H1 (cell line): Measurements from ENCODE around the gene CFAP91. TPM values are rescaled to one million over a fixed set of nuclear protein-coding genes. Genes with fewer than 3 reads are reported as not detected.

Source experiments
- CTCF ChIA-PET: fragments of 300-600 bp; sonication (Branson Sonifier 250); formaldehyde crosslinking; loops from one replicate; lab custom pipeline; 2021; ENCODE audit not compliant: partially characterized antibody; lab: Charles Lee
- POLR2A ChIA-PET: fragments of 300-600 bp; sonication (Branson Sonifier 250); formaldehyde crosslinking; loops from one replicate; lab custom pipeline; 2021; ENCODE audit warnings: inconsistent platforms; ENCODE audit not compliant: partially characterized antibody; lab: Charles Lee
- DNase-seq, 2 experiments: peaks; one replicate each; pipeline versions ENCODE4 v3.0.0 to v3.0.0-alpha.2; 2010 to 2022; ENCODE audit warnings: low spot score in 2 of 2, low read depth in 1 of 2, mixed read lengths in 1 of 2
- FAIRE-seq: peaks from 2 replicates; lab custom pipeline; 2011; peaks lifted over from hg19 to GRCh38; lab: Jason Lieb, UNC
- H2AFZ ChIP-seq: 2 replicates; pipeline ENCODE4 v1.8.1; 2012; ENCODE audit warnings: low read length, inconsistent platforms
- H2AK5ac ChIP-seq: 2 replicates; pipeline ENCODE4 v1.6.1; 2013; ENCODE audit warnings: low read depth, low read length
- H2BK120ac ChIP-seq: replicated peaks from 2 replicates; pipeline ENCODE3; 2013; ENCODE audit warnings: low read depth, low read length, inconsistent platforms
- H2BK12ac ChIP-seq: 2 replicates; pipeline ENCODE4 v1.6.1; 2013; ENCODE audit warnings: low read depth, low read length
- H2BK15ac ChIP-seq: 2 replicates; pipeline ENCODE4 v1.6.1; 2013; ENCODE audit warnings: low read length
- H2BK20ac ChIP-seq: 2 replicates; pipeline ENCODE4 v1.6.1; 2013; ENCODE audit warnings: low read length
- H2BK5ac ChIP-seq: 2 replicates; pipeline ENCODE4 v1.6.1; 2013; ENCODE audit warnings: low read depth, low read length
- H3K14ac ChIP-seq: 2 replicates; pipeline ENCODE4 v1.6.1; 2013; ENCODE audit warnings: inconsistent platforms; ENCODE audit not compliant: insufficient read length
- H3K18ac ChIP-seq: 2 replicates; pipeline ENCODE4 v1.6.1; 2013; ENCODE audit warnings: low read length; ENCODE audit errors: extremely low read depth
- H3K23ac ChIP-seq: 2 replicates; pipeline ENCODE4 v1.6.1; 2013; ENCODE audit warnings: inconsistent platforms; ENCODE audit not compliant: insufficient read length
- H3K23me2 ChIP-seq: 2 replicates; pipeline ENCODE4 v1.6.1; 2013; ENCODE audit warnings: low read depth, low read length
- H3K27ac ChIP-seq: 2 replicates; pipeline ENCODE4 v1.6.1; 2011; ENCODE audit warnings: low read depth, low read length, inconsistent platforms
- H3K27me3 ChIP-seq, 4 experiments: replicated peaks in 1 of 4; 1 replicate in 1 of 4; 2 replicates in 3 of 4; pipeline versions ENCODE4 v1.6.1 to v1.8.1; 2011 to 2013; ENCODE audit warnings: low read length in 3 of 4, mild to moderate bottlenecking in 3 of 4, inconsistent platforms in 2 of 4, mixed read lengths in 2 of 4, moderate library complexity in 1 of 4; ENCODE audit not compliant: control insufficient read depth in 3 of 4, insufficient read depth in 3 of 4; ENCODE audit errors: extremely low read depth in 1 of 4
- H3K36me3 ChIP-seq, 4 experiments: 2 replicates each; pipeline versions ENCODE4 v1.6.1 to v1.8.1; 2011 to 2013; ENCODE audit warnings: mild to moderate bottlenecking in 4 of 4, low read length in 3 of 4, moderate library complexity in 2 of 4, control low read depth in 1 of 4, inconsistent platforms in 1 of 4; ENCODE audit not compliant: insufficient read depth in 4 of 4, control insufficient read depth in 2 of 4
- H3K4ac ChIP-seq: replicated peaks from 2 replicates; pipeline ENCODE3; 2013; ENCODE audit warnings: low read length, low read depth, mixed read lengths, inconsistent platforms; ENCODE audit not compliant: insufficient read length
- H3K4me1 ChIP-seq, 4 experiments: replicated peaks in 1 of 4; 1 replicate in 1 of 4; 2 replicates in 3 of 4; pipeline versions ENCODE4 v1.6.1 to v1.8.1; 2011 to 2013; ENCODE audit warnings: low read length in 3 of 4, inconsistent platforms in 2 of 4, mixed read lengths in 1 of 4; ENCODE audit not compliant: insufficient read depth in 4 of 4, control insufficient read depth in 3 of 4
- H3K4me2 ChIP-seq, 2 experiments: 2 replicates each; pipeline versions ENCODE4 v1.6.1 to v1.8.1; 2011 to 2013; ENCODE audit warnings: low read depth in 2 of 2, low read length in 2 of 2, control low read depth in 1 of 2, inconsistent platforms in 1 of 2, mild to moderate bottlenecking in 1 of 2; ENCODE audit not compliant: insufficient read depth in 1 of 2
- H3K4me3 ChIP-seq, 4 experiments: fragments of 200-600, 300-600 bp in 1 of 4; sonication (generic), shearing (Covaris generic), sonication (Bioruptor Twin) in 1 of 4; 2 replicates each; pipeline versions ENCODE4 v1.5.1 to v1.8.1; 2011 to 2016; ENCODE audit warnings: low read length in 4 of 4, low read depth in 3 of 4, control low read depth in 2 of 4, inconsistent platforms in 2 of 4, mild to moderate bottlenecking in 2 of 4, mixed read lengths in 1 of 4, moderate library complexity in 1 of 4; ENCODE audit not compliant: insufficient read depth in 2 of 4; ENCODE audit errors: extremely low read depth in 1 of 4
- H3K56ac ChIP-seq: replicated peaks from 2 replicates; pipeline ENCODE3; 2013; ENCODE audit warnings: low read depth, mild to moderate bottlenecking, mixed read lengths, low read length, inconsistent platforms; ENCODE audit not compliant: insufficient read length
- H3K79me1 ChIP-seq: 2 replicates; pipeline ENCODE4 v1.6.1; 2013; ENCODE audit warnings: low read depth, low read length, control low read depth
- H3K79me2 ChIP-seq, 2 experiments: 2 replicates each; pipeline versions ENCODE4 v1.6.1 to v1.8.1; 2012 to 2013; ENCODE audit warnings: low read length in 2 of 2, mild to moderate bottlenecking in 2 of 2, inconsistent platforms in 1 of 2; ENCODE audit not compliant: insufficient read depth in 2 of 2, control insufficient read depth in 1 of 2
- H3K9ac ChIP-seq, 4 experiments: replicated peaks in 1 of 4; 1 replicate in 1 of 4; 2 replicates in 3 of 4; pipeline versions ENCODE4 v1.6.1 to v1.8.1; 2011 to 2013; ENCODE audit warnings: low read depth in 3 of 4, low read length in 3 of 4, control low read depth in 2 of 4, mild to moderate bottlenecking in 2 of 4, moderate library complexity in 2 of 4, inconsistent platforms in 1 of 4; ENCODE audit errors: extremely low read depth in 1 of 4
- H3K9me3 ChIP-seq, 2 experiments: 2 replicates each; pipeline versions ENCODE4 v1.6.1 to v1.8.1; 2012 to 2013; ENCODE audit warnings: mild to moderate bottlenecking in 2 of 2, moderate library complexity in 2 of 2, control low read depth in 1 of 2, inconsistent platforms in 1 of 2, low read depth in 1 of 2, low read length in 1 of 2, mixed read lengths in 1 of 2; ENCODE audit not compliant: insufficient read depth in 2 of 2
- H4K20me1 ChIP-seq, 2 experiments: replicated peaks in 1 of 2; 2 replicates each; pipeline versions ENCODE3 to v1.8.1; 2011 to 2013; ENCODE audit warnings: inconsistent platforms in 2 of 2, low read length in 2 of 2, mild to moderate bottlenecking in 1 of 2; ENCODE audit not compliant: insufficient read depth in 2 of 2, control insufficient read depth in 1 of 2
- H4K5ac ChIP-seq: 2 replicates; pipeline ENCODE4 v1.6.1; 2013; ENCODE audit warnings: low read length, low read depth, mixed read lengths, inconsistent platforms; ENCODE audit not compliant: insufficient read length
- H4K8ac ChIP-seq: 2 replicates; pipeline ENCODE4 v1.8.0; 2013; ENCODE audit warnings: mild to moderate bottlenecking, moderate library complexity, low read length, inconsistent platforms; ENCODE audit not compliant: insufficient read depth; ENCODE audit errors: extremely low read depth
- H4K91ac ChIP-seq: replicated peaks from 2 replicates; pipeline ENCODE3; 2013; ENCODE audit warnings: low read length, mixed read lengths, inconsistent platforms; ENCODE audit not compliant: insufficient read length
- ASH2L ChIP-seq: fragments of 200-600, 300-600 bp; sonication (generic); IDR thresholded peaks from one replicate; pipeline ENCODE4 v1.7.1; 2017; ENCODE audit warnings: low read length
- CHD2 ChIP-seq: IDR thresholded peaks from 2 replicates; pipeline ENCODE4 v1.6.1; 2012; ENCODE audit warnings: low read length, improper control_type of control experiment
- EGR1 ChIP-seq: IDR thresholded peaks from 2 replicates; pipeline ENCODE4 v1.6.1; 2011; ENCODE audit warnings: low read depth, low read length, borderline replicate concordance
- KDM4A ChIP-seq: IDR thresholded peaks from one replicate; pipeline ENCODE4 v1.7.1; 2012; ENCODE audit warnings: low read depth, mild to moderate bottlenecking, moderate library complexity, low read length, inconsistent platforms; ENCODE audit not compliant: severe bottlenecking
- SAP30 ChIP-seq: fragments of 300-600 bp; sonication (generic); IDR thresholded peaks from 2 replicates; pipeline ENCODE4 v1.7.1; 2012; ENCODE audit warnings: low read length, moderate library complexity, mild to moderate bottlenecking, inconsistent platforms; ENCODE audit not compliant: insufficient read depth, insufficient replicate concordance
- SIN3A ChIP-seq, 2 experiments: IDR thresholded peaks in 1 of 2; conservative IDR thresholded peaks in 1 of 2; 2 replicates each; pipeline ENCODE4 v1.6.1; 2011 to 2012; ENCODE audit warnings: low read length in 2 of 2, improper control_type of control experiment in 1 of 2, low read depth in 1 of 2, mild to moderate bottlenecking in 1 of 2
- SUZ12 ChIP-seq: fragments of 200-600 bp; sonication (generic); IDR thresholded peaks from 2 replicates; pipeline ENCODE4 v1.6.1; 2012; ENCODE audit warnings: mild to moderate bottlenecking, inconsistent platforms, low read length, moderate library complexity, mixed read lengths
- ZNF274 ChIP-seq: IDR thresholded peaks from 2 replicates; pipeline ENCODE4 v1.7.0; 2012; ENCODE audit warnings: low read length, borderline replicate concordance; ENCODE audit errors: extremely low read depth
- WGBS, 2 experiments: shearing (Covaris generic) in 1 of 2; methylation state at CpG; one replicate each; pipeline versions ENCODE4 v1.1.6 to v1.1.7; 2013 to 2015; ENCODE audit warnings: low lambda C conversion rate in 2 of 2, mixed read lengths in 2 of 2, inconsistent platforms in 1 of 2, low coverage in 1 of 2, missing lambda C conversion rate in 1 of 2; ENCODE audit not compliant: insufficient replicate concordance in 2 of 2, insufficient coverage in 1 of 2, insufficient read length in 1 of 2; ENCODE audit errors: extremely low coverage in 1 of 2, missing lambda C conversion rate in 1 of 2; 5-methylcytosine and 5-hydroxymethylcytosine counted together
- polyA plus RNA-seq, 7 experiments: library from polyadenylated mRNA; depleted of rRNA in 3 of 7; stranded (reverse) in 5 of 7; unstranded in 2 of 7; fragments of >200 nt in 5 of 7; fragments of 200-250 nt in 2 of 7; gene quantifications; 1 replicate in 5 of 7; 2 replicates in 1 of 7; 4 replicates in 1 of 7; pipeline versions ENCODE4 v1.2.1 to v1.2.3, GENCODE V29; 2011 to 2013; ENCODE audit warnings: missing spikeins in 2 of 7, mixed read lengths in 2 of 7
- total RNA-seq: library from RNA; stranded (reverse); fragmentation: NEBNext Ultra II Directional; extraction: Animal tissue kit (Norgen Biotek cat#: 25700); gene quantifications from 2 replicates; pipeline ENCODE4 v1.2.1, GENCODE V29; 2021
- TF ChIP-seq, protein P1 (sequence below), 3 experiments: IDR thresholded peaks; 1 replicate in 2 of 3; 2 replicates in 1 of 3; pipeline versions ENCODE4 v1.5.1 to v1.6.1; 2011; ENCODE audit warnings: low read length in 3 of 3, mild to moderate bottlenecking in 3 of 3, inconsistent platforms in 2 of 3, low read depth in 1 of 3, moderate library complexity in 1 of 3; ENCODE audit not compliant: insufficient read depth in 1 of 3; ENCODE audit errors: control extremely low read depth in 1 of 3

Gene CFAP91
- total and polyA plus RNA-seq, 2 of the 8 experiments (the other 6 are each of a cell fraction or from before 2014, with no cell fraction given), result 5.4 to 7.4 TPM

DNA sequence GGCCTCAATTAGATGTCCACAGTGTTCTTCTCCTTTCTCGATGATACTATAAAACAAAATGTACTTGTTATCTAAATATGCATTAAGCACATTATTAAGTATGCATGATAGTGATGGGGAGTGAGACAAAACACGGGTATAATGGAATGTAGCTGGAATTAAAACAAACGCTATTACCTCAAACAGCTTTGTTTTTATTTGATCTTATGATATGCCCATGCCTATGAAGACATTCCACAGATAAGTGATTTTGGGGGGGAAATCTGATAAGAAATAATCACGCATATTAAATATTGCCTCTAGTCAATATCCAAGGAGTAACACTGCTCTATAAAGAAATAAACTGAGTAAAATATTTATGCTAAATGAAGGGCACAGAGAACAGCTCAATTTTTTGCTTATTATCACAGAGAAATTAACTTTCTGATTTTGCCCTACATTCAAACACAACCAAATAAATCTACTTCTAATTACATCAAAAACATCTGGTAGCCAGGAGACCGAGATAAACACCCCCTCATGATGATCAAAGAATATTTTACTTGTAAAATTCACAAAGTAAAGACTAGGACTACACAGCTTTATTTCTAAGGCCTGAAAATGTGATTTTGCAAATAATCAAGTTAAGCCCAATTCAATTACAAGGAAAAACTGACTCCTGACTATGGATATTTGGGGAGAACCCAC lies 27.5 kb upstream of the CFAP91 start:
- H3K4me3 ChIP-seq, result peak overlapping the region in 1 of 4 experiments; percentile 99; a peak in 2 of 8 replicates
- ChIA-PET POLR2A (interaction anchor here (0.9 to 1.4 kb wide), 3 partner anchors 12 to 96 kb away, joined by 3 to 4 read pairs (median 3); partner anchors contain the start of gene ADPRH), CTCF (interaction anchor here (1.0 to 2.8 kb wide), 4 partner anchors 15 to 185 kb away, joined by 3 to 6 read pairs (median 4); no protein-coding TSS in a partner anchor)
- H3K4ac ChIP-seq, result no peak overlapping the region
- no peak overlapping the region for H2AK5ac ChIP-seq
- H3K14ac ChIP-seq, result no peak overlapping the region
- no peak overlapping the region for H4K8ac ChIP-seq
- H4K20me1 ChIP-seq, result no peaks in the 10 kb centered on the region
- peaks cover 6% of the 10 kb centered on the region for H3K23me2 ChIP-seq
- no peak overlapping the region for H2BK20ac ChIP-seq
- H3K18ac ChIP-seq, result no peak overlapping the region
- peaks cover 0 to 31% (median 18%) of the 10 kb centered on the region in 4 experiments; a peak in 6 of 8 replicates for H3K36me3 ChIP-seq
- H3K56ac ChIP-seq, result no peak overlapping the region
- 93% methylated on average over 5 of the region's 5 CpGs; no CpG with 5 or more reads in 1 of the 2 experiments for WGBS, 2 experiments
- H3K27me3 ChIP-seq, result no peaks in the 10 kb centered on the region
- DNase-seq (no peak), FAIRE-seq (no peak)
- no peak overlapping the region for H2BK5ac ChIP-seq
- H3K27ac ChIP-seq, result no peak overlapping the region
- H2BK15ac ChIP-seq, result no peak overlapping the region
- no peak overlapping the region for H3K23ac ChIP-seq
- no peak overlapping the region for H4K91ac ChIP-seq
- H4K5ac ChIP-seq, result no peak overlapping the region
- H3K79me2 ChIP-seq, result peaks cover 0 to 18% of the 10 kb centered on the region in 2 experiments; a peak in 2 of 4 replicates
- no peak overlapping the region for H2BK120ac ChIP-seq
- no peak overlapping the region for H2BK12ac ChIP-seq
- H3K79me1 ChIP-seq, result no peaks in the 10 kb centered on the region
- H3K9ac ChIP-seq, result no peak overlapping the region
- peak overlapping the region in 1 of 2 experiments; percentile 83; a peak in 1 of 4 replicates for H3K4me2 ChIP-seq
- H3K9me3 ChIP-seq, result no peaks in the 10 kb centered on the region; a peak in 1 of 4 replicates
- no peaks in the 10 kb centered on the region for H3K4me1 ChIP-seq
- H2AFZ ChIP-seq, result no peak overlapping the region
- no peak for TF ChIP-seq ZNF274
- TF ChIP-seq, protein P1, sequence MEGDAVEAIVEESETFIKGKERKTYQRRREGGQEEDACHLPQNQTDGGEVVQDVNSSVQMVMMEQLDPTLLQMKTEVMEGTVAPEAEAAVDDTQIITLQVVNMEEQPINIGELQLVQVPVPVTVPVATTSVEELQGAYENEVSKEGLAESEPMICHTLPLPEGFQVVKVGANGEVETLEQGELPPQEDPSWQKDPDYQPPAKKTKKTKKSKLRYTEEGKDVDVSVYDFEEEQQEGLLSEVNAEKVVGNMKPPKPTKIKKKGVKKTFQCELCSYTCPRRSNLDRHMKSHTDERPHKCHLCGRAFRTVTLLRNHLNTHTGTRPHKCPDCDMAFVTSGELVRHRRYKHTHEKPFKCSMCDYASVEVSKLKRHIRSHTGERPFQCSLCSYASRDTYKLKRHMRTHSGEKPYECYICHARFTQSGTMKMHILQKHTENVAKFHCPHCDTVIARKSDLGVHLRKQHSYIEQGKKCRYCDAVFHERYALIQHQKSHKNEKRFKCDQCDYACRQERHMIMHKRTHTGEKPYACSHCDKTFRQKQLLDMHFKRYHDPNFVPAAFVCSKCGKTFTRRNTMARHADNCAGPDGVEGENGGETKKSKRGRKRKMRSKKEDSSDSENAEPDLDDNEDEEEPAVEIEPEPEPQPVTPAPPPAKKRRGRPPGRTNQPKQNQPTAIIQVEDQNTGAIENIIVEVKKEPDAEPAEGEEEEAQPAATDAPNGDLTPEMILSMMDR (IDR thresholded peaks at IDR 0.05; ENCODE audit: control extremely low read depth in 1 of 3, insufficient read depth in 1 of 3, low read depth in 1 of 3, low read length in 3 of 3), result no peak
- no peak for TF ChIP-seq SIN3A (conservative IDR thresholded peaks at IDR 0.05 in 1 of 2, IDR thresholded peaks at IDR 0.05 in 1 of 2; ENCODE audit: low read depth in 1 of 2, low read length in 2 of 2)
- no peak for TF ChIP-seq SAP30
- no peak for TF ChIP-seq KDM4A
- TF ChIP-seq EGR1, result no peak
- TF ChIP-seq CHD2, result no peak
- TF ChIP-seq ASH2L, result no peak
- TF ChIP-seq SUZ12, result no peak
